ENCODE results near the gene IFT20.
"Not testable (repeated sequence)": the region's sequence is repeated elsewhere in the genome, so short reads cannot be mapped to it uniquely, and the experiment has no call there.

Gene IFT20

DNA sequence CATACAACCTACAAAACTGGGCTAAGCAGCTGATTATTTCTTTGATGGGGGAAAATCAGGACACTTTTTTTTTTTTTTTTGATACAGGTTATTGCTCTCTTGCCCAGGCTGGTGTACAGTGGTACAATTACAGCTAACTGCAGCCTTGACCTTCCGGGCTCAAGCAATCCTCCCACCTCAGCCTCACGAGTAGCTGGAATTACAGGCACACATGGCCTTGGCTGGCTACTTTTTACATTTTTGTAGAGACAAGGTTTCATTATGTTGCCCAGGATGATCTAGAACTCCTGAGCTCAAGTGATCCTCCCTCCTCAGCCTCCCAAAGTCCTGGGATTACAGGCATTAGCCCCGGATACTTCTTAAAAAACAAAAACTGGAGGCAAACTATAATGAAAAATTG, 36.8 kb downstream of the IFT20 start:
- no peak for DNase-seq

- no peak for DNase-seq
These were observed 39.3 kb downstream of the IFT20 start for GRCh38 chr17:28295677-28296578.

GRCh38 chr17:28293994-28294393, 41.3 kb downstream of the IFT20 start:
- no peak for DNase-seq

GRCh38 chr17:28292878-28293277, 42.4 kb downstream of the IFT20 start:
- not testable (repeated sequence) for DNase-seq

DNA sequence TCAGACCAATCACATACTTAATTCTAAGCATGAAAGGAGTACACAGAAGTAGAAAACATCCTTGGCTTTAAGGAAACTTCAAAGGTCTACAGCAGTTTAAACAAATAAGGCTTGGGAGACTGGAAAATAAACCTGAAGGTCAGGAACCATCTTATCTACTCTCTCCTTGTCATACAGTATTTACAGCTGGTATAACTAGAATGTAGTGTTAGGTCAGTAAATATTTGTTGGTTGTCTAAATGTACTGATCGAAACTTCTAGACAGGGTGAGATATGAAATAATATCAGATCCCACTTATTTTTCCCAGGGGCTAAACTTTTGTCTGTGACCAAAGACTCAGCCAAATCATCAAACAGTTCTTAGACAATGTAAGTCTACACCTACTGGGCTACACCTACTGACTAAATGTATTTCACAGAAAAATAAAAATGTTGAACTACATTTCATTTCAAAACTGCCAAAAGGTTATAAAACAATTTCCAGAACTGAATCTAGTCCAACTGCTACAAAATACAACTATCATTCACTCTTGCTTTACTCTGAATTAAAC, 43.4 kb downstream of the IFT20 start:
- DNase-seq = no peak

DNA sequence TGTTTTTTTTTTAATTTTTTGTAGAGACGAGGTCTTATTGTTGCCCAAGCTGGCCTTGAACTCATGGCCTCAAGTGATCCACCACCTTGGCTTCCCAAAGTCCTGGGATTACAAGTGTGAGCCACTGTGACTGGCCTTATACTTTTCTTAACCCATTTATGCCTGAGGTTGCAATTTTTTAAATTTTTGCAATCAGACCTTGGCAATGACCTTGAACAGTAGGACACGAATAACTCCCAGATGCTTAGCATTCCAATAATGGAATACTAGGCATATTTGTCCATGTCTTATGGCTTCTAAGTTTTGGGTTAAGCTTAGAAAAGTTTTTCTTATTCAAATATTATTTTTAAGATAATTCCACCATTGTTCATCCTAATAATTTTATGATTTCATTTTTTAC, 44.6 kb downstream of the IFT20 start:
- no peak for DNase-seq

DNA sequence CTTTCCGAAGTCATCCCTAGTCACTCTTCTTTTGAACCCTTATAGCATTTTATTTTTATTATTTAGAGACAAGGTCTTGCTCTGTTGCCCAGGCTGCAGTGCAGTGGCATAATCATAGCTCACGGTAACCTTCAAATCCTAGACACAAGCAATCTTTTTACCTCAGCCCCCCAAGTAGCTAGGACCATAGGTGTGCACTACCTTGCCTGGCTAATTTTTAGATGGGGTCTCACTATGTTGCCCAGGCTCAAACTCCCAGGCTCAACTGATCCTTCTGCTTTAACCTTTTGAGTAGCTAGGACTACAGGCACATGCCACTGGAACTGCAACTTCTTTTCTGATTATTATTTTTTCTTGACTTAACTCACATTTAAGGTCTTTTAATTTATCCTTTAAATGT, 49.3 kb downstream of the IFT20 start:
- no peak for DNase-seq

DNA sequence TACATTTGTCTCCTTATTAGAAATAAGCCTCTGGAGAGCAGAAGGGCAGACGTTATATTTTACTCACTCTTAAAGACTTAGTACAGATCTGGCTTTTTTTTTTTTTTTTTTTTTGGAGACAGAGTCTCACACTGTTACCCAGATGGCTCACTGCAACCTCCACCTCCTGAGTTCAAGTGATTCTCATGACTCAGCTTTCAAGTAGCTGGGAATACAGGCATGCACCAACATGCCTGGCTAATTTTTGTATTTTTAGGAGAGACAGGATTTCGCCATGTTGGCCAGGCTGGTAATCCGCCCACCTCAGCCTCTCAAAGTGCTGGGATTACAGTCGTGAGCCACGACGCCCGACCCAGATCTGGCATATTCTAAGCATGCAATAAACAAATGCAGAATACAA, 52.7 kb downstream of the IFT20 start:
- DNase-seq = no peak

DNA sequence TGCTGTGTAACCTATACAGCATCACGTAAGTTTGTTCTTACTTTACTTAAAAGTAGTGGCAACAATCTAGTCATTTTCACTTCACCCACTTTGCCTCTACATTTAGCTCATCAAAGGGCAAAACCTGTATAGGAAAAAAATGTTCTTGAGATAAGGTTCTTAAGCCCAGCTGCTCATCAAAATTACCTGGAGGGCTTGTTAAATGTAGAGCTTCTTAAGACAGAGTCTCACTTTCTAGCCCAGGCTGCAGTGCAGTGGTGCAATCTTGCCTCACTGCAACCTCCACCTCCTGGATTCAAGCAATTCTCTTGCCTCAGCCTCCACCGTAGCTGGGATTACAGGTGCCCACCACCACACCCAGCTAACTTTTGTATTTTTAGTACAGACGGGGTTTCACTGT, 54.4 kb downstream of the IFT20 start:
- DNase-seq = no peak

GRCh38 chr17:28279411-28279810, 55.9 kb downstream of the IFT20 start:
- no peak for DNase-seq

Data from hematopoietic multipotent progenitor cell treated with erythropoietin and hydrocortisone succinate and interleukin-3 and kit ligand, for 6 days (in vitro differentiated cells).